Femur (tissue), 1 donor: Measurements from ENCODE around the gene BPHL.
A peak's percentile ranks its signal among the peaks of the same experiment; 100 is the strongest.
"Not testable (repeated sequence)": the region's sequence is repeated elsewhere in the genome, so short reads cannot be mapped to it uniquely, and the experiment has no call there.

Experiments
- DNase-seq: peaks from one replicate; pipeline ENCODE4 v3.0.0-alpha.2; 2017

The BPHL gene

DNA sequence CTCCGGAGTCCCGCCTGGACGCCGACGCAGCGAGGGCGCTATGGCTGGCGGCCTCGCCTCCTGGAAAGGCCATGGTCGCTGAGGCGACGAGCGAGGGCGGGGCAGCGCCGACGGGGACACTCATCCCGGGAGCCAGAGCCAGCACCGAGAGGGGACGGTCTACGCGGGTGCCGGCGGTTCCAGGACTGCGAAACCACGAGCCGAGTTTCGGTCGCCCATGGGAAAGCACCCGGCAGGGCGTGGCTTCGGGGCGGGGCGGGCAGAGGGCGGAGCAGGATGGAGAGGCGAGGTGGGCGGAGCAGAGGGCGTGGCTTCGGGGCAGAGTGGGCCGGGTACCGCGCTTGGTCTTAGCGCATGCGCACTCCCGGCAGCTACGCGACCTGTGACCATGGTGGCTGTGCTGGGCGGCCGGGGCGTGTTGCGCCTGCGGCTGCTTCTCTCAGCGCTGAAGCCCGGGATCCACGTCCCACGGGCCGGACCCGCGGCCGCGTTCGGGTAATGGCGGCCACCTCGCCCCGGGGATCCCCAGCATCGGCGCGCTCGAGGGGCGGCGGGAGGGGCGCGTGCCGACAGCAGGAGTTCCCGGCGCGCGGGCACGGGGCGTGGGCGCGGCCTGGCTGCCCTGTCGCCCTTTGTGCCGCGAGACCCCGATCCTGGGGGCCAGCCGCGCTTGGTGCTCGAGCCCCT is at the start of gene BPHL:
BPHL (plus strand) TSS at position 359 of the 687 bp plus-strand sequence; CDS start at position 389, 30 bp downstream.
- peak; percentile 98 for DNase-seq

DNA sequence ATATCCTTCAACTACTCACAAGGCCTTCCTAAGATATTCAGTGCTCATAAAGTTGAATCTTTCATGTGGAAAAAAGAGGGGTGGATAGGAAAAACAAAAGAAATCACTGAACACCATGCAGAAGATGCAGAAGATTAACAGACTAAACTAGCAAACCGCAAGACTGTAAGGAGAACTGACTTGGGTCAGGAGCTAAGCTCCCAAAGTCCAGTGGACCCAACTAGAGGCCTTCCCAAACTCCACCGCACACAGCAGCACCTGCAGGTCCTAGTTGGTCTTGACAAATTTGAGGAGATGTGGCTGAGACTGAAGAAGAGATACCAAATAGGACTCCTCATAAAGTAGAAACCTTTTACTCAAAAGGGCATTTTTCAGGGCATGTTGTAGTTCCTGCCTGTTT is 46.9 kb upstream of the BPHL start:
- DNase-seq = no peak

DNA sequence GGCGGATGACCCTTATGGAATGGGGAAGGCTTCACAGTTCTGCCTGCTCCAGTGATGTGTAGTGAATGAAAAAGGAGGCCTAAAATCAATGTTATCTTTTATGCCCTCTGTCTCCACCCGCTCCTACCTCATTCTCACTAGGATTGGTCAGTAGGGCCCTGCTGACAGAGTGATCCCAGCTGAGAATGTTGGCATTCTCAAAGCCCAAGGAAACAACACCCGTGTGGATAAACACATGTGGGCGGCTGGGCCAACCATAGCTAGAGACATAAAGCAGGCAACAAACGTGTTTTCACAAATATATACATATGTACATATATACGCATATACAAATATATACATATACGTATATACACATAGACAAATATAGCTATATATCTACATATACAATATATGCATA is 45.7 kb upstream of the BPHL start:
- no peak for DNase-seq

DNA sequence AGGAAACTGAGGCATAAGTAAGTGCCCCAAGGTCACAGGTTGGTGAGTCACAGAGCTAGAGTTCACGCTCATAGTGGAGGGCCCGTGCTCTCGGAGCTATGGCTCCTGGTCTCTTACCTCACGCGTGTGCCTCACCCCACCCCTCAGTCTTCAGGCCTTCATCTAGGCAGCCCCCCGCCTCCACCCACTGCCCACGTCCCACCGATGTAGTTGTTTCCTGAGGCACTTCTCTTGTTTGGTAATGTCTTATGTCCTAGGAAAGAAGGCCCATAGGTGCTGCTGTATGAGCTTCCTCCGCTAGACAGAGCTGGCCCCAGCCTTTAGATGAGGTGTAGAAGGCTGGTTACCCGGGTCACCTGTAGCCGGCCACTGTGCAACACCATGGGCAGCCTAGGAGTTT is 45.1 kb upstream of the BPHL start:
- DNase-seq = no peak

DNA sequence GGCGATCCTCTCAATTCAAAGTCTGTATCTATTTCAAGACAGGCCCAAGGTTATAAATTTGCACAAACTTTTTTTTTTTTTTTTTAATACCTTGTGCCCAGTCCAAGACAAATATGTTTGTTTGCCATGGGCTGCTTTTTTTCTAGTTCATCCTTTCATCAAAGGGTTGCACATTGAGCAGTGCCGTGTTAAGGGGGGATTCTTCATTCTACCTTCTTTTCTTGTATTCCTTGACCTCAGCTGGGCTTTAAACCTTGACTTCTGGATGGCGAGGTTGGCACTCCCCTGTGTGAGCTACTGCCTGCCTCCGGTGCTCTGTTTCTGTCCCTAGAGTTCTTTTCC is 42.8 kb upstream of the BPHL start:
- no peak for DNase-seq

DNA sequence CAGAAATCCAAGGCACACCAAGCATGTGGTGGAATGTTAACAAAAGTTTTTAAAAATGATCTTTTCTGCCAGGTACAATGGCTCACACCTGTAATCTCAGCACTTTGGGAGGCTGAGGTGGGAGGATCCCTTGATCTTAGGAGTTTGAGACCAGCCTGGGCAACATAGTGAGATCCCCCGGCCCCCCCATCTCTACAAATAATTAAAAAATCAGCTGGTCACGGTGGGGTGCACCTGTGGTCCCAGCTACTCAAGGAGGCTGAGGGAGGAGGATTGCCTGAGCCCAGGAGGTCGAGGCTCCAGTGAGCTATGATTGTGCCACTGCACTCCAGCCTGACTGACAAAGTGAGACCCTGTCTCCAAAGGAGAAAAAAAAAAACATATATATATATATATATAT is 42.2 kb upstream of the BPHL start:
- no peak for DNase-seq

DNA sequence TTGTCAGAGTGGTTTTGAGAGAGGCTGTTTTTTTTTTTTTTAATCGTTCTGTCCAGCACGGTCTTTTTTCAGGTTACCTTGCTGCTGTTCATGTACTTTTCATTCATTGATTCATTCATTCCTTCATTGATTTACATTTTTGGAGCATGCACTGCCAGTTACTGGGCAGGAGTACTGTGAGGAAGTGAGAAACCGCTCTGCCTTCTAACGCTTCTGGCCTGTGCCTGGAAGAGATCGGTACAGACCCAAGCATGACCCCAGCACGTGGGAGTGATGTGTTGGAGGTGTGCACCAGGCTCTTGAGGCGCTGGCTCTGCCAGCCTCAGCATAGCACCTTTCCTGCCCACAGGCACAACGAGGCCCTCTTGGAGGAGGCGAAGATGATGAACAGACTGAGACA is 41.1 kb upstream of the BPHL start:
- no peak for DNase-seq

DNA sequence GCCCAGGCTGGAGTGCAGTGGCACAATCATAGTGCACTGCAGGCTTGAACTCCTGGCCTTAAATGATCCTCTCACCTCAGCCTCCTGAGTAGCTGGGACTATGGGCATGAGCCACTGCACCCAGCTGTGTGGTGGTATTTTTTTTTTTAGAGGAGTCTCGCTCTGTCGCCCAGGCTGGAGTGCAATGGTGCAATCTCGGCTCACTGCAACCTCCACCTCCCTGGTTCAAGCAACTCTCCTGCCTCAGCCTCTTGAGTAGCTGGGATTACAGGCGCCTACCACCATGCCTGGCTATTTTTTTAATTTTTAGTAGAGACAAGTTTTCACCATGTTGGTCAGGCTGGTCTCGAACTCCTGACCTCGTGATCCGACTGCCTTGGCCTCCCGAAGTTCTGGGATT is 39.6 kb upstream of the BPHL start:
- not testable (repeated sequence) for DNase-seq

DNA sequence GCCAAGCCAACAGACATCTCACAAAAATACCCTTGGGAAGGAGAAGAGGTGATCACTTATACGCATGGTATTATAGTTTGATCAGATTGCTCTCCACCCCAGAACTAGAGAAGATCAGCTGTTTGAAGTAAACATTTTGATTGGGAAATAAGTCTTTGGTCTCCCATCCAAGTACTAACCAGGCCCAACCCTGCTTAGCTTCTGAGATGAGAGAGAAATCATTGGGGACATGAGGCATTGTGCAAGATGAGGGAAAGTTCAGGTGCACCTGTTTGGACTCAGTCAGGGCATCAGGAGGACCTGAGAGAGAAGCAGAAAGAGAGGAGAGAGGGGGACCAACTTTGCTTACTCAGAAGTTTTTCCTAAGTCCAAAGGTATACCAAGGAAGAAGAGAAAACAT is 38.8 kb upstream of the BPHL start:
- no peak for DNase-seq

DNA sequence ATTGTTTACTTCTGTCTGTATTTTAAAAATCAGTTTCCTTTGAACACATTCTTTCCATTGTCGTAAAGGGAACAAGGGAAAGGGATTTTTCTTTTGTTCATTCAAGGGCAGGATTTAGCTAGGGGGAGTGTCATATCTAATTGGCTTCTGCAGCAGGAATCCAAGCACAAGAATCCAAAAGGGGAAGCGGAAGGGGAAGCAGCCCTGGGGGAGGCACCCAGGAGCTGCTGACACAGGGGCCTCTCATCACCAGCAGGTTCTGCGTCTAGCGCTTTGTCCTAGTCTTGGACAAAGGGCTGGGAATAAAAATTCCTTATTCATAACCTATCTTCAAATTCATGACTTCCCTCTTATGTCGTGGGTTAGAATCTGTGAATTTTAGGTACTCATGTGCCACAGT is 36.6 kb upstream of the BPHL start:
- peak; percentile 42 for DNase-seq

DNA sequence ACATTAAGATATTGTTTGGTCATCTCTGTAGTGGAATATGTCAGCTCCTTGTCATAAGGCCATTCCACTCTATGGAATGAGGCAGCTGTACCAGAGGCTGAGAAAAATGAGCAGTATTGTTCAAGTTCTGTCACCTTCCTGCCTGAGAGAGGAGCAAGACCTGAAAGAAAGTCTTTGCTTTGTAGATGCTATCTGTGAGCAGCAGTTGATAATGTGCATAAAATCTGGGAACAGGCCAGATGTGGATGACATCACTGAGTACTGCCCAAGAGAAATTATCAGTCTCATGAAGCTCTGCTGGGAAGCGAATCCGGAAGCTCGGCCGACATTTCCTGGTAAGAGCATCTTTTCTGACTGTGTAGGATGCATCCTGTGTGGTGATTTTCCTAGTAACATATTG is 33.4 kb upstream of the BPHL start:
- no peak for DNase-seq

DNA sequence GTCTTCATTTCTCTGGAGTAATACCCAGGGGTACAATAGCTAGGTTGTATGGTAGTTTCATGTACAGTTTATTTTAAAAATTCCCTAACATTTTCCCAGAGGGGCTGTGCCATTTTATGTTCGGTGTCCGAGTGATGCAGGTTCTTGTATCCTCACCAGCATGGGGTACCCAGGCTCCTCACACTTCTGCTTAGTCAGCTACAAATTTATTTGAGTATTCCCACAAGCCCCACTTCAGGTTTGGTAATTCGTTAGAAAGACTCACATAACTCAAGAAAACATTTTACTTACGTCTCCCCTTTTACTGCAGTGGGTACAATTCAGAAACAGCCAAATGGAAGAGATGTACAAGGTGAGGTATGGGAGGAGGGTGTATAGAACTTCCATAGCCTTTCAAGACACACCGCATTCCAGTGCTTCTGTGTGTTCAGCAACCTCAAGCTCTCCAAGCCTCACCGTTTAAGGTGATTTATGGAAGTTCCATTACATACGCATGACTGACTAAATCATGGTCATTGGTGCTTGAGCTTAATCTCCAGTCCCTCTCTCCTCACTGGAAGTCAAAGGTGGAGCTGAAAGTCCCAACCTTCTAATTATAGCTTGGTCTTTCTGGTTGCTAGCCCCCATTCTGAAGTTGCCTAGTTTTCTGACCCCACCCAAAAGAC is 32.1 kb upstream of the BPHL start:
- DNase-seq = no peak

DNA sequence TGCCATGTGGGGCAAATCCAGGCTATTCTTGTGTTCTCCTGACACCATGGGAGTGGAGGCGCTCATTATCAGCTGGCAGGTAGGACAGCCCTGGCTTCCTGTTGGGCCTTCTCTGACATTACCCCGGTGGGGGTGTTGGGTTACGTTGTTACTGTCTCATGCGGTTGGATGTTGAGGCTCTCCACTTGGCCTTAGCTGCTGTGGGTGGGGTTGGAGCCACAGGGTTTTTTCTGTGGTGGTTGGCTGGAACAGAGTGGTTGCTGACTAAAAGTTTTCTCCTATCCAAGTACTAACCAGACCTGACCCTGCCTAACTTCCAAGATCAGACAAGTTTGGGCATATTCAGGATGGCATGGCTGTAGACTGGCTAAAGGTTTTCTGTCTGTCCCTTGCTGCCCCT is 30.1 kb upstream of the BPHL start:
- DNase-seq = peak; percentile 56

DNA sequence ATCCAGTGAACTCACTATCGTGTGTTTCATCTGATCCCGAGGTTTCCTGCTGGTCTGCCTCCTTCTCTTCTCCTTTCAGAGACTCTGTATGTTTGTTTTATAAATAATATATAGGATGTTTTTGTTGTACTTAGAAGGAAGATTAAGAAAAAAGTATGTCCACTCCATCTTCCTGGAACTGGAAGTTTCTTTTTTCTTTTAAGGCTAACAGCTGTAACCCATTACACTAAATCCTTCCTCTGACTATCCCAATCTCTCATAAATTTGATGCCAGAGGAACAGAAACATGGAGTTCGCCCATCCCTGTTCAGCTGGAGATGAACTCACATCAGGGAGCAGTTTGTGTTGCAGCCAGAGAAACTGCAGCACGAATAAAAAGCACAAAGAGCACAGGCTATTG is 29.5 kb upstream of the BPHL start:
- DNase-seq = peak; percentile 73

DNA sequence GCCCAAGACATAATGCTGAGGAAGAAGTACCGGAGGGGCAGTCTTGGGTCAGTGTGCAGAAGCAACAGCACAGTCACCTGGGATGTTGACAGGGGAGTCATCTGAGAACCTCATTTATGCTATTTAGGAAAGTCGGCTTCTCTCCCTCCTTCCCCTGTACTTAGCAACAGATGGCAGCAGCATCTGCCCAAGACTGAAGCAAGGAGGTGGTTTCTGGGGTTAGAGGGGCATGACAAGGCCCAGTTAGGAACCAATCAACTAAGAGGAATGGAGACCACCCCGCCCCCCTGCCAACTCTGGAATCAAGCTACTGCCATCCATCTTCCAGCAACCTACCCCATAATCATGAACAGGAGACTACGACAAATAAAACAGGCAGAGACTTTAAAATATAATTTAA is 28.5 kb upstream of the BPHL start:
- peak; percentile 33 for DNase-seq

DNA sequence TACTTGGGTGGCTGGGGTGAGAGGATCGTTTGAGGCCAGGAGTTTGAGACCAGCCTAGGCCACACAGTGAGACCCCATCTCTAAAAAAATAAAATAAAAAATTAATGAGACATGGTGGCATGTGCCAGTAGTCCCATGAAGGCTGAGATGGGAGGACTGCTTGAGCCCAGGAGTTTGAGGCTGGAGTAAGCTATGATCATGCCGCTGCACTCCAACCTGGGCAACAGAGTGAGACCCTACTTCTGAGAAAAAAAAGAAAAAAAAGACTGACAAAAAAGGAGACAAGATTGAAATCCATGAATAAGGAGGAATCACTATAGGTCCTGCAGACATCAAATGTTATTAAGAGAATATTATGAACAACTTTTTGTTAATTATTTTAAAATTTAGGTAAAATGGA is 23.7 kb upstream of the BPHL start:
- no peak for DNase-seq

DNA sequence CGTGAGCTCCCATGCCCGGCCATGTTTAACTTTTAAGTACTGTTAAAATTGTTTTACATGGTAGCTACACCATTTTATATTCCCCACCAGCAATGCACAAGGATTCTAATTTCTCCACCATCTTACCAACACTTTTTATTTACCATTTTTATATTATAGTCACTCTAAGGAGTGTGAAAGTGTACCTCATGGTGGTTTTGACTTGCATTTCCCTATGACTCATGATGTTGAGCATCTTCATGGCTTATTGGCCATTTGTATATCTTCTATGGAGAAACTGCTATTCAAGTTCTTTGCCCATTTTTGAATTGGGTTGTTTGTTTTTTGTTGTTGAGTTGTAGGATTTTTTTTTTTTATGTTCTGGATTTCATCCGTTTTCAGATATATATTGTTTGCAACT is 15.6 kb upstream of the BPHL start:
- no peak for DNase-seq

DNA sequence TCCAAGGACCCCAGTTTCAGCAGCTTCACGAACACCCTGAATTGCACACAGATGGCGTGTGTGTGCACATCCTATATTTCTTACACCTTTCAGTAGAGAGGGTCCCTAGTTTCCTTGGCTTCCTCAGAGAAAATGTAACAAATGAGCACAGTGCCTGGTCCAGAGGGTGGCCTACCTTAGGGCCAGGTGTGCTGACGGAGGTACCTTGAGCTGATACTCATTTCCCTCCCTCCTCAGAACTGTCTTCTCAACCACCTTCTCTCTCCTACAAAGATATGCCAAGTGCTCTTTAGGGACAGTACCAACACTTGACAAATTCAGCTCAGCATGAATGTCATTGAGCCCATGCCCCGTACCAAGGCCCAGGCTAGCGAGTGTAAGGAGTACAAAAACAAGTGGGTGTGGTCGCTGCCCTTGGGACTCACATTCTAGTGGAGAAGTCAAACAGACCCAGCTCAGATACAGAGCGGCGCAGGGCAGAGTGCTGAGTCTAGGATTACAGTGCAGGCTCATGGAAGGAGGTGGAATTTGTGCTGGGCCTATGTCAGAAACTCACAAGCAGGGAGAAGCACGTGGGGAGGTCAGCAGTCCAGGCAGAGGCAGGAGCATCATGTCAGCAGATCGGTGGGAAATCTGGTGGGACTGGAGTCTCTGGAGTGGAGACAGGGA is 9.6 kb upstream of the BPHL start:
- DNase-seq = no peak

DNA sequence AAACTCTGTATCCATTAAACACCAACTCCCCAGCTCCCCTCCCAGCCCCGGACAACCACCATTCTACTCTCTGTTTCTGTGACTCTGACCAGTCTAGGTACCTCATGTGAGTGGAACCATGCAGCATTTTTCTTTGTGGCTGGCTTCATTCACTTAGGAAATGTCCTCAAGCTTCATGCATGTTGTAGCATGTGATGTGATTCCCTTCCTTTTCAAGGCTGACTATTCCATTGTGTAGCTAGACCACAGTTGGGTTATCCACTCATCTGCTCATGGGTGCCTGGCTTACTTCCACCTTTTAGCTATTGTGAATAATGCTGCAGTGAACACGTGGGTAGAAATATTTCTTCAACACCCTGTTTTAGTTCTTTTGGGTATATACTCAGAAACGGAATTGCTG is 8.8 kb upstream of the BPHL start:
- no peak for DNase-seq

DNA sequence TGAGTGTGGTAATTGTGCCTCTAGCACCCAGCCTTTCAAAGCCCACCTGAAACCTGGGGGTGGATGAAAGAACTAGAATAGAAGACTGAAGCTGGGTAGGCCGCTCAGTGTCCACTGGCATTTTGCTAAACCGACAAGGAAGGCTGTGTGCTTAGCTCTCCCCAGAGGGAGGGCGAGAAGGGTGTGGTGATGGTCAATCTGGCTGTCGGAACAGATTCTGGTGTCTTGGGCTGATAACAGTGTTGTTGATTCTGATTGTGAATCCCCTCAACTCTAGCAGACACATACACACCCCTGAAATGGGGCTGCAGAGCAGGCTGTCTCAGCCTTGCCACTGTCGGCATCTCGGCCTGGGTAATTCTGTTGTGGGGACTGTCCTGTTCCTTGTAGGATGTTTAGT is 4.1 kb upstream of the BPHL start:
- DNase-seq = no peak

DNA sequence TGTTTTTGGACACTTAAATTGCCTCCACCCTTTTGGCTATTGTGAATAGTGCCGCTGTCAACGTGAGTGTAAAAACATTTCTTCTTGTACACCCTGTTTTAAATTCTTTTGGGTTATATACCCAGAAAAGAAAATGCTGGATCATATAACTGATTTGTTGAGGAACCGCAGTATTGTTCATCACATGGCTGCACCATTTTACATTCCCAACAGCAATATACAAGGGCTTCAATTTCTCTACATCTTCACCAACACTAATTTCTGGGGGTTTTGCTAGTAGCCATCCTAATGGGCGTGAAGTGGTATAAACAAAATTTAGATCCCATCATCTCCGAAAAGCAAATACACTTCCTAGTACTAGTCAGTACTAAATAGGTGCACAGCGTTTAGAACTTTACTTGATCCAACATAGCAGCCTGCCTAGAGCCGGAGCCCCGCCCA is 579 bp upstream of the BPHL start:
- DNase-seq = no peak

DNA sequence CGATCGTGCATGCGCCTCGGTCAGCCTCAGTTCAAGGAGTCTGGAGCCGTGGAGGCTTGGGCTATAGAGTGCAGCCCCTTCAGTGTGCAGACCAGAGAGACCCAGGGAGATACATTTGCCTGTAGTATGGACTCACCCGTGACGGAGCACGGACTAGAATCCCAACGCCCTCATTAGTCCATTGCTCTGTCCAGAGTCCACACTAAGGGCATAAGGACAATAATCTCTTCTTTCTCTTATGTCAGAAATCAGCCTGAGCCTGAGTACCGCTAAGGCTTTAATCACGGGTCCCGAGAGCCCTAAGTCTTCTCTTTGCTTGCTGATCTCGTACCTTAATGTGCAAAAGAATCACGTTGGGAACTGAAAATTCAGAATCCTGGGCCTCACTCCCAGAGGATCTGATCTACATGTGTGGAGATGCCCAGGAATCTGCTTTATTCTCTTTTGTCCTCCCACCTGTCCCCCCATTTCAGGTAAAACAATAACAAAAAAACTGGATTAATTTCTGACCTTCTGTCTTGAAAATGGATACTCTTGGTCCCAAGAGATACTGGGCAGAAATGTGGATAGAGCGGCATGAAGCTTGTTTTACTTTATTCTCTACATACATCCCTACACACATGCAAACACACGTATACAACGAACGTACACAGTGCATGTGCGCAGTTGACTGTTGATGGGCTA is 671 bp downstream of the BPHL start:
- DNase-seq = no peak

DNA sequence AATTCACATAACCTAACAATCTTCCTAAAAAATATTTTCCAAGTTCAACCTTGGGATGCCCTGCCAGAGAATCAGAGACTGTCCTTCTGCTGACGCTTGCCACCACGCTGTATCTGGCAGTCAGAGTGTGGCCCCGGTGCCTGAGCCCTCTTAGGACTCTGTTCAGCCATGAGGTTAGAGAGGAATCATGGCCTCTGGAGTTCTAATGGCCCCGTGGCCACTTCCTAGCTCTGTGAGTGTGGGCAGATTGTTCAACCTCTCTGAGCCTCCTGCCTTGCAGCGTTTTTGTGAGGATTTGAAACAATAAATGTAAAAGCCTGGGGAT is 2.2 kb downstream of the BPHL start:
- no peak for DNase-seq

DNA sequence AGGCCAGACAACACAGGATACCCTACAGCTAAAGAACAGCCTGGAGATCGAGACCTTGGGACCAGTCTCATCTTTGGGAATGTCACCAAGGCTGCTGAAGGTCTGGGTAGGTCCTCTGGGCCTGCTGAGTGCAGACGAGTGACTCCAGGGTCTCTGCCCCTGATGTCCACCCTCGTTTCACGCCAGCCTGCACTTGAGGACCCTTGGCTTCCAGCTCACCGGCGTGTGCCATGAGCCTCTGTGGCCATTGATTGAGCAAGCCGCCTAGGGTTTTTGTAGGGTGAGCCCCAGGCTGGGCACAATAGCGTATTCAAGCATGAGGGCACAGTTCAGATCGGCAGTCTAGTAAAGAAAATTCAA is 4.3 kb downstream of the BPHL start:
- DNase-seq = no peak
